ENCODE measurements around the gene KLK3. TPM values are rescaled to one million over a fixed set of nuclear protein-coding genes. Genes with fewer than 3 reads are reported as not detected.

KLK3 gene
- total RNA-seq, 3 donors from 2014 or later: 0.32 to 45.2 TPM; not detected in 1

DNA sequence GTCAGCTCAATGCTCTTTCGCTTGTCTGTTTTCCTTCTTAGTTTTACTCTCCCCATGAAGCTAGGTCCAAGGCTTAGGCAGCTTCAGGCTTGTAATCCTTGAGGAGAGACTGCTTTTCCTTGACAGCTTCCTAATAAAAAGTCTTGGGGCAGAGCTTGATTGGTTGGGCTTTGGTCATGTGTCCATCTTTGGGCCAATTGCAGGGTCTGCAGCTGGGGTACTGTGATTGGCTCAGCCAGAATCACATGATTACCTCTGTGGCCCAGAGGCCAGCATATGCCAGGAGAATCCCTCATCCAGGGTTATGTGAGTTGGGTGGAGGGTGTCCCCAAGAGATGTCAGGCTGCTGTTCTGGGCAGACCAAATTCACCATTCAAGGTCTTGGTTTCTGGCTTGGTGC is 39.3 kb upstream of the KLK3 start:
- Histone ChIP-seq H3K9me3 (no peaks in the 10 kb centered on the region), H3K4me1 (no peaks in the 10 kb centered on the region), H3K36me3 (no peaks in the 10 kb centered on the region), H3K27ac (no peak overlapping the region), H3K4me3 (no peak overlapping the region), H3K27me3 (peaks cover 0 to 37% of the 10 kb centered on the region in 2 donors)
- DNase-seq (ENCODE audit: low spot score in 2 of 2): no peak
- intact Hi-C loops (cut with DNase I; ENCODE audit: low total_unique reads): no loop called here
- TF ChIP-seq POLR2A (IDR thresholded peaks at IDR 0.05) (no peak), POLR2AphosphoS5 (IDR thresholded peaks at IDR 0.05) (no peak)
- TF ChIP-seq, protein P1, sequence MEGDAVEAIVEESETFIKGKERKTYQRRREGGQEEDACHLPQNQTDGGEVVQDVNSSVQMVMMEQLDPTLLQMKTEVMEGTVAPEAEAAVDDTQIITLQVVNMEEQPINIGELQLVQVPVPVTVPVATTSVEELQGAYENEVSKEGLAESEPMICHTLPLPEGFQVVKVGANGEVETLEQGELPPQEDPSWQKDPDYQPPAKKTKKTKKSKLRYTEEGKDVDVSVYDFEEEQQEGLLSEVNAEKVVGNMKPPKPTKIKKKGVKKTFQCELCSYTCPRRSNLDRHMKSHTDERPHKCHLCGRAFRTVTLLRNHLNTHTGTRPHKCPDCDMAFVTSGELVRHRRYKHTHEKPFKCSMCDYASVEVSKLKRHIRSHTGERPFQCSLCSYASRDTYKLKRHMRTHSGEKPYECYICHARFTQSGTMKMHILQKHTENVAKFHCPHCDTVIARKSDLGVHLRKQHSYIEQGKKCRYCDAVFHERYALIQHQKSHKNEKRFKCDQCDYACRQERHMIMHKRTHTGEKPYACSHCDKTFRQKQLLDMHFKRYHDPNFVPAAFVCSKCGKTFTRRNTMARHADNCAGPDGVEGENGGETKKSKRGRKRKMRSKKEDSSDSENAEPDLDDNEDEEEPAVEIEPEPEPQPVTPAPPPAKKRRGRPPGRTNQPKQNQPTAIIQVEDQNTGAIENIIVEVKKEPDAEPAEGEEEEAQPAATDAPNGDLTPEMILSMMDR (IDR thresholded peaks at IDR 0.05): no peak

DNA sequence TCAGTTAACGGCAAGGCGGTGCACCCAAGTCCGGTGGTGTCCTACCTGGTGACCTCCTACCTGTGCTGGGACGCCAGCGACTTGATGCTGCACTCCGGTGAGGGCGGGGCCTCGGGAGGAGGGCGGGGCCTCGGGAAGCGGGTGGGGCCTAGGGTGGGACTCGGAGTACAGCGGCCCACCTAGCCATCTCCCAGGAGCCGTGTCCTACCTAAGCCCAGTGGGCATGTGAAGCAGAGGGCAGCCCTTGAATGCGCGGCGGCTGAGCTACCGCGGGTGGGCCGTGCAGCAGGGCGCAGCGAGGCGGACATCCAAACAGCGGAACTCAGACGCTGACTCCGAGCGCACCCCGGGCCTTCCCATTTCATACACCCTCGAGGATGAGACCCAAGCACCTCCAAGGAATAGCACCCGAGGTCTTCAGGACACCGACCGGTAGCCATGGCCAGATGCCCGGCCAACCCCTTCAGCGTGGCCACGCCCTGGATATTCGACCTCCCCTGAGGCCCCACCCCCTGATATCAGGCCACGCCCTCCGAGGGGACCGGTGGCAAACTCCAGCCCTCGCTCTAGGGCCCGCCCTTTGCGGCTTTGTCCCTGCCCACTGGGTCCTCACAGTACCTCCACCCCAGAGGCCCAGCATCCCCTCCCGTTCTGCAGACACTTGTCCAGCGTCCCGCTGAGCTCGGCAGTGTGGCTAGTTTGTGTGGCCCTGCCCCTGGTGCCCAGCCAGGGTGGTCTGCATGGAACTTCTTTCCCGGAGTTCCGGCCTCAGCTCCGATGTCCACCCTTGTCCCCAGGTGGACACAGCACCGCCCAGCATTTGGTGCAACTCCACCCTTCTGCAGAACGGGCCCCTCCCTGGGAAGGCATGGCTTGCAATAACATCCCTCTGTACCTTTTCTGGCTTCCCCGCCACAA is 36.5 kb upstream of the KLK3 start:
- intact Hi-C loops (cut with DNase I; ENCODE audit: low total_unique reads): no loop called here
- H3K4me3 ChIP-seq: peak overlapping the region in 2 of 3 donors; percentile 41 to 60
- no peaks in the 10 kb centered on the region for H3K4me1 ChIP-seq
- no peak for DNase-seq (ENCODE audit: low spot score in 2 of 2)
- no peaks in the 10 kb centered on the region for H3K36me3 ChIP-seq
- H3K27ac ChIP-seq: no peak overlapping the region
- H3K9me3 ChIP-seq: no peaks in the 10 kb centered on the region
- TF ChIP-seq POLR2AphosphoS5 (IDR thresholded peaks at IDR 0.05) (no peak), POLR2A (IDR thresholded peaks at IDR 0.05) (no peak)
- TF ChIP-seq, protein P1 (IDR thresholded peaks at IDR 0.05): no peak
- H3K27me3 ChIP-seq: peaks cover 0 to 61% of the 10 kb centered on the region in 2 donors

DNA sequence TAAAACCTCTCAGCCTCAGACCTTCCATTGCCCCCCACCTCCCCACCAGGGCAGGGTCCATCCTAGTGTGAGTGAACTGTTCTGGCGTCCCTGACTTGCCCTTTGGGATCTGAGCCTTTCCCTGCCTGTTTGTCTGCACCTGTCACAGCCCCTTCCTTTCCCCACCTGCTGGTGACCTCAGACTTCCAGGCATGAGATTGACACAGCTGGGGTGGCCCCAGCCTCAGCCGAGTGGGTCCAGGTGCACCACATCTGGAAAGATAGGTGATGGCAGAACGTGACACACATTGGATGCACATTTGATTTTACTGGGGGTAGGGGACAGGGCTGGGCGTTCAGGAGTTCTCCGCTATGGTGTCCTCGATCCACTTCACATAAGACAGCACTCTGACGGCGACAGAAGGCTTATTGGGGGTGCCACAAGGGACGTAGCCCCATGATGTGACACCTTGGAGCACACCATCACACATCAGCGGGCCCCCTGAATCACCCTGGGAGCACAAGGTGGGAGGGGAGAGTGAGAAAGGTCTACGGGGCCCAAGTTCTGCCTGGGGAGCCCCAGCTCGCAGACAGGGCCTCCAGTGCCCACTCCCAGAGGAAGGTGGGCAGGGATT is 35.7 kb upstream of the KLK3 start:
- intact Hi-C loops (cut with DNase I; ENCODE audit: low total_unique reads): no loop called here
- peaks cover 0 to 69% of the 10 kb centered on the region in 2 donors for H3K27me3 ChIP-seq
- no peaks in the 10 kb centered on the region for H3K4me1 ChIP-seq
- no peak overlapping the region for H3K4me3 ChIP-seq
- no peaks in the 10 kb centered on the region for H3K9me3 ChIP-seq
- H3K36me3 ChIP-seq: no peaks in the 10 kb centered on the region
- no peak for DNase-seq (ENCODE audit: low spot score in 2 of 2)
- TF ChIP-seq POLR2AphosphoS5 (IDR thresholded peaks at IDR 0.05): no peak
- TF ChIP-seq POLR2A (IDR thresholded peaks at IDR 0.05): no peak
- TF ChIP-seq, protein P1 (IDR thresholded peaks at IDR 0.05): no peak
- no peak overlapping the region for H3K27ac ChIP-seq

DNA sequence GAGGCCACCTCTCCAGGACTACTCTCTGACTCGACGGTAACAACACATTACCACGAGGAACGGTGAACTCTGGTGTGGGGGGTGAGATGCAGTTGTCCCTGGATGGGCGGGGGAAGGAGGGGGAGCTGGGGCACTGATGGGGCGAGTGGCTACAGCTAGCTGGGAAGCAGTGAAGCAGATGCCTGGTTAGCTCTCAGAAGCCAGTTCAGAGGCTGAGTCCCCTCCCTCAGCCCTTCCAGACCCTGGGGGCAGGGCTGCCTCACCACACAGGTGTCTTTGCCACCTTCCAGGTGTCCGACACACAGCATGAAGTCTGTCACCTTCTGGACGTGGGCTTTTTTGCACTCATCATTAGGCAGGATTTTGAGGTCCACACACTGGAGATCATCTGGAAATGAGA is 35.1 kb upstream of the KLK3 start:
- Histone ChIP-seq H3K27me3 (peaks cover 0 to 70% of the 10 kb centered on the region in 2 donors), H3K36me3 (no peaks in the 10 kb centered on the region), H3K4me3 (no peak overlapping the region), H3K4me1 (no peaks in the 10 kb centered on the region), H3K9me3 (no peaks in the 10 kb centered on the region), H3K27ac (no peak overlapping the region)
- DNase-seq (ENCODE audit: low spot score in 2 of 2): no peak
- intact Hi-C loops (cut with DNase I; ENCODE audit: low total_unique reads): no loop called here
- no peak for TF ChIP-seq POLR2AphosphoS5 (IDR thresholded peaks at IDR 0.05)
- TF ChIP-seq, protein P1 (IDR thresholded peaks at IDR 0.05): no peak
- TF ChIP-seq POLR2A (IDR thresholded peaks at IDR 0.05): no peak

DNA sequence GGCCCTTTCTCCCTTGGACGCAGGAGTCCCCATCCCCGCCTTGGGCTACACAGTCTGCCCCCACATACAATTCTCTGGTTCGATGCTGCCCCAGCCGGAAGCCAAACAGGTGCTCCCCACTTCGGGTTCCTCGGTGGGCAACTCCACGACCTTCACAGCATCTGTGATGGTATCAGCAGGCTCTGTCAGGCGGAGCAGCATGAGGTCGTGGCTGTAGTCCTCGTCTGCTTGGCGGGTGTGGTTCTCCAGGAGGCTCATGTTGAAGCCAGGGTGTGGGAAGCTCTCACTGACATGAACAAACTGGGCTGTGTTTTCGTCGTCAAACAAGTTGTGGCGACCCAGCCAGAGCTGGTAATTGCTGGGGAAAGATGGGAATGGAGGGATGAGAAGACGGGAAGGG is 34.6 kb upstream of the KLK3 start:
- intact Hi-C loops (cut with DNase I; ENCODE audit: low total_unique reads): no loop called here
- Histone ChIP-seq H3K9me3 (no peaks in the 10 kb centered on the region), H3K27me3 (peaks cover 0 to 69% of the 10 kb centered on the region in 2 donors), H3K4me3 (no peak overlapping the region), H3K27ac (no peak overlapping the region), H3K4me1 (no peaks in the 10 kb centered on the region), H3K36me3 (no peaks in the 10 kb centered on the region)
- TF ChIP-seq POLR2A (IDR thresholded peaks at IDR 0.05) (no peak), POLR2AphosphoS5 (IDR thresholded peaks at IDR 0.05) (no peak)
- TF ChIP-seq, protein P1 (IDR thresholded peaks at IDR 0.05): no peak
- no peak for DNase-seq (ENCODE audit: low spot score in 2 of 2)
